A549 (cell line): ENCODE results near the gene AJAP1. TPM values are rescaled to one million over a fixed set of nuclear protein-coding genes. Genes with fewer than 3 reads are reported as not detected.

Experiments used
- ATAC-seq, 2 experiments: fragments of 200-7000 bp in 1 of 2; fragments of >200 bp in 1 of 2; cut with Nextera tagmentation in 1 of 2; cut with Tn5 transposase in 1 of 2; 3 replicates each; pipeline versions ENCODE4 v1.8.0 to v1.9.1; 2018 to 2020; ENCODE audit warnings: mild to moderate bottlenecking in 1 of 2, moderate library complexity in 1 of 2
- CTCF ChIA-PET: fragments of 300-600 bp; sonication (Branson Sonifier 250); formaldehyde crosslinking; extraction: SDS; loops from one replicate; lab custom pipeline; 2021; ENCODE audit warnings: antibody characterized with exemption, inconsistent platforms; lab: Yijun Ruan, JAX
- POLR2A ChIA-PET: fragments of 350-600 bp; formaldehyde crosslinking; extraction: SDS; loops from one replicate; lab custom pipeline; 2021; ENCODE audit warnings: antibody characterized with exemption, inconsistent platforms; lab: Yijun Ruan, JAX
- DNase-seq, 2 experiments: peaks; one replicate each; pipeline versions ENCODE4 v3.0.0 to v3.0.0-alpha.2; 2011 to 2016; ENCODE audit warnings: low read depth in 1 of 2, low spot score in 1 of 2
- FAIRE-seq: peaks from 2 replicates; lab custom pipeline; 2011; peaks lifted over from hg19 to GRCh38; lab: Jason Lieb, UNC
- H3K27ac ChIP-seq, 2 experiments: fragments of >200 bp; sonication (Bioruptor Twin); formaldehyde crosslinking; 3 replicates each; pipeline ENCODE4 v1.5.1; 2016 to 2017
- H3K4me1 ChIP-seq: fragments of >200 bp; sonication (Bioruptor Twin); formaldehyde crosslinking; 3 replicates; pipeline ENCODE4 v1.6.1; 2016
- H3K4me2 ChIP-seq: fragments of >200 bp; sonication (Bioruptor Twin); formaldehyde crosslinking; 3 replicates; pipeline ENCODE4 v1.6.1; 2016
- H3K4me3 ChIP-seq: fragments of >200 bp; sonication (Bioruptor Twin); formaldehyde crosslinking; 3 replicates; pipeline ENCODE4 v1.5.1; 2016
- H3K9me3 ChIP-seq: fragments of >200 bp; sonication (Bioruptor Twin); formaldehyde crosslinking; 3 replicates; pipeline ENCODE4 v1.6.1; 2016
- ATOH8 ChIP-seq: fragments of 250-450 bp; sonication (Bioruptor Pico); IDR thresholded peaks from 2 replicates; pipeline ENCODE4 v1.5.0; 2020; ENCODE audit warnings: low read depth, mild to moderate bottlenecking, moderate library complexity
- CEBPB ChIP-seq, 2 experiments: fragments of >200 bp in 1 of 2; sonication (Bioruptor Twin) in 1 of 2; formaldehyde crosslinking in 1 of 2; IDR thresholded peaks; 2 replicates each; pipeline ENCODE4 v1.6.1; 2012 to 2016
- EHF ChIP-seq: fragments of 250-450 bp; sonication (Bioruptor Pico); IDR thresholded peaks from 2 replicates; pipeline ENCODE4 v1.5.0; 2020; ENCODE audit warnings: mild to moderate bottlenecking
- ELK1 ChIP-seq: fragments of 150-350 bp; IDR thresholded peaks from 2 replicates; pipeline ENCODE4 v1.6.1; 2014; ENCODE audit warnings: low read depth, mild to moderate bottlenecking, low read length
- EP300 ChIP-seq, 2 experiments: fragments of >200 bp; sonication (Bioruptor Twin); formaldehyde crosslinking; IDR thresholded peaks; 2 replicates in 1 of 2; 3 replicates in 1 of 2; pipeline ENCODE4 v1.6.1; 2016 to 2017
- FOSB ChIP-seq: fragments of 250-450 bp; sonication (Bioruptor Pico); IDR thresholded peaks from 2 replicates; pipeline ENCODE4 v1.5.0; 2020; ENCODE audit warnings: mild to moderate bottlenecking, moderate library complexity
- FOSL2 ChIP-seq, 2 experiments: fragments of 450-650 bp in 1 of 2; fragments of >200 bp in 1 of 2; sonication (Bioruptor Twin) in 1 of 2; formaldehyde crosslinking; IDR thresholded peaks; 2 replicates each; pipeline versions ENCODE4 v1.5.0 to v1.6.1; 2016 to 2020; ENCODE audit warnings: mild to moderate bottlenecking in 1 of 2, moderate library complexity in 1 of 2
- HDAC2 ChIP-seq: fragments of 200-600 bp; sonication (generic); IDR thresholded peaks from 2 replicates; pipeline ENCODE4 v1.6.1; 2016
- HMGXB4 ChIP-seq: fragments of 250-450 bp; sonication (Bioruptor Pico); IDR thresholded peaks from 2 replicates; pipeline ENCODE4 v1.5.0; 2021; ENCODE audit warnings: mild to moderate bottlenecking, moderate library complexity, borderline replicate concordance
- HOXB5 ChIP-seq: fragments of 250-450 bp; sonication (Bioruptor Pico); IDR thresholded peaks from 2 replicates; pipeline ENCODE4 v1.5.0; 2020; ENCODE audit warnings: mild to moderate bottlenecking, moderate library complexity
- JUNB ChIP-seq: fragments of >200 bp; sonication (Bioruptor Twin); formaldehyde crosslinking; IDR thresholded peaks from 2 replicates; pipeline ENCODE4 v1.6.1; 2016
- NPAS2 ChIP-seq: fragments of 250-450 bp; sonication (Bioruptor Pico); IDR thresholded peaks from 2 replicates; pipeline ENCODE4 v1.8.0; 2022; ENCODE audit warnings: mild to moderate bottlenecking, moderate library complexity, borderline replicate concordance
- RAD21 ChIP-seq, 2 experiments: fragments of >200 bp in 1 of 2; sonication (Bioruptor Twin) in 1 of 2; formaldehyde crosslinking in 1 of 2; IDR thresholded peaks in 1 of 2; conservative IDR thresholded peaks in 1 of 2; 2 replicates in 1 of 2; 3 replicates in 1 of 2; pipeline ENCODE4 v1.6.1; 2012 to 2018; ENCODE audit warnings: inconsistent platforms in 1 of 2
- RCOR1 ChIP-seq: fragments of 150-350 bp; IDR thresholded peaks from 2 replicates; pipeline ENCODE4 v1.6.1; 2014; ENCODE audit warnings: antibody characterized with exemption, low read length, low read depth
- REST ChIP-seq: fragments of 200-600 bp; sonication (generic); IDR thresholded peaks from 2 replicates; pipeline ENCODE4 v1.6.1; 2016; ENCODE audit warnings: antibody characterized with exemption, mild to moderate bottlenecking, moderate library complexity
- RNF2 ChIP-seq: fragments of 200-600 bp; sonication (generic); IDR thresholded peaks from 2 replicates; pipeline ENCODE4 v1.6.1; 2016; ENCODE audit warnings: low read depth, mild to moderate bottlenecking, antibody characterized with exemption, moderate library complexity, borderline replicate concordance
- TFCP2L1 ChIP-seq: fragments of 250-450 bp; sonication (Bioruptor Pico); IDR thresholded peaks from 2 replicates; pipeline ENCODE4 v1.5.0; 2021; ENCODE audit warnings: mild to moderate bottlenecking
- WGBS: methylation state at CpG from one replicate; pipeline ENCODE4 v1.1.6; 2017; ENCODE audit errors: missing lambda C conversion rate; 5-methylcytosine and 5-hydroxymethylcytosine counted together
- polyA plus RNA-seq, 4 experiments: library from polyadenylated mRNA; depleted of rRNA in 3 of 4; stranded (reverse); fragments of >200 nt; fragmentation: RNase III in 1 of 4; extraction: RNeasy Plus Mini Kit Qiagen cat#74134 plus additional on column Dnase treatment in 1 of 4; gene quantifications; 2 replicates in 3 of 4; 3 replicates in 1 of 4; pipeline ENCODE4 v1.2.3, GENCODE V29; 2011 to 2017

AJAP1 gene
- polyA plus RNA-seq, 2 of the 4 experiments (the other 2 are of a cell fraction): not detected

GRCh38 chr1:4796161-4797015, 142.0 kb downstream of the AJAP1 start:
- Histone ChIP-seq H3K4me2 (no peak overlapping the region), H3K4me3 (no peak overlapping the region), H3K4me1 (no peaks in the 10 kb centered on the region), H3K27ac (no peak overlapping the region), H3K9me3 (no peaks in the 10 kb centered on the region)
- ATAC-seq (no peak), DNase-seq (no peak), FAIRE-seq (no peak)
- POLR2A ChIA-PET: no interaction called here
- 15% methylated on average over 10 of the region's 11 CpGs for WGBS
- CTCF ChIA-PET: no interaction called here
- TF ChIP-seq FOSL2 (IDR thresholded peaks at IDR 0.05) (no peak), FOSL2 (CRISPR knock-in tag; IDR thresholded peaks at IDR 0.05) (no peak), ATOH8 (no peak), FOSB (CRISPR knock-in tag) (no peak)
- TF ChIP-seq, all 56 proteins: peak for 0

- no peak for FAIRE-seq
- POLR2A ChIA-PET: no interaction called here
- WGBS: 8% methylated on average over 4 of the region's 6 CpGs
Observed at GRCh38 chr1:4797016-4797410, 142.6 kb downstream of the AJAP1 start.

More at GRCh38 chr1:4797016-4797410, 142.6 kb downstream of the AJAP1 start:
- Histone ChIP-seq H3K27ac (no peak overlapping the region), H3K4me2 (no peak overlapping the region), H3K9me3 (no peaks in the 10 kb centered on the region), H3K4me3 (no peak overlapping the region), H3K4me1 (no peaks in the 10 kb centered on the region)
- TF ChIP-seq TFCP2L1 (CRISPR knock-in tag) (no peak), HDAC2 (no peak), RAD21 (conservative IDR thresholded peaks at IDR 0.05 in 1 of 2, IDR thresholded peaks at IDR 0.05 in 1 of 2) (no peak), HOXB5 (CRISPR knock-in tag) (no peak), JUNB (no peak), RCOR1 (no peak), CEBPB (IDR thresholded peaks at IDR 0.05) (no peak), EHF (CRISPR knock-in tag) (no peak), ELK1 (no peak), HMGXB4 (CRISPR knock-in tag) (no peak), REST (no peak), EP300 (IDR thresholded peaks at IDR 0.05) (no peak), NPAS2 (no peak), RNF2 (no peak)
- ATAC-seq: no peak
- DNase-seq: no peak
- CTCF ChIA-PET: no interaction called here
